Tibial nerve (tissue), 4 donors: ENCODE data around the gene C14orf119.

Experiments
- CTCF ChIP-seq, 5 experiments: fragments of 200-600 bp in 3 of 5; fragments of 450-650 bp in 2 of 5; sonication (generic) in 3 of 5; IDR thresholded peaks; one replicate each; pipeline ENCODE4 v1.5.1; 2016 to 2019; ENCODE audit warnings: antibody characterized with exemption in 5 of 5, mild to moderate bottlenecking in 3 of 5, moderate library complexity in 2 of 5
- EP300 ChIP-seq, 2 donors: sonication (generic); formaldehyde crosslinking; IDR thresholded peaks; one replicate each; pipeline ENCODE4 v1.6.1; 2017; ENCODE audit warnings: antibody characterized with exemption in 2 of 2, mild to moderate bottlenecking in 1 of 2
- POLR2A ChIP-seq, 2 donors: fragments of 450-650 bp; IDR thresholded peaks; one replicate each; pipeline ENCODE4 v1.6.1; 2017; ENCODE audit warnings: antibody characterized with exemption in 2 of 2, mild to moderate bottlenecking in 2 of 2, moderate library complexity in 2 of 2

GRCh38 chr14:23119363-23120327, 24.3 kb downstream of the C14orf119 start:
- no peak for TF ChIP-seq EP300 (IDR thresholded peaks at IDR 0.05)
- TF ChIP-seq CTCF (IDR thresholded peaks at IDR 0.05), result no peak
- no peak for TF ChIP-seq POLR2A (IDR thresholded peaks at IDR 0.05)
